A673 (cell line): Measurements from ENCODE around the gene TMED6. TPM values are rescaled to one million over a fixed set of nuclear protein-coding genes. Genes with fewer than 3 reads are reported as not detected.
"Not testable (repeated sequence)": the region's sequence is repeated elsewhere in the genome, so short reads cannot be mapped to it uniquely, and the experiment has no call there.

Experiments used
- BruUV-seq: library from RNA; stranded (reverse); fragments of 400-500 nt; replicated peaks from 2 replicates; lab custom pipeline; 2021; lab: Mats Ljungman, UMichigan
- CTCF ChIA-PET: fragments of 300-600 bp; sonication (Branson Sonifier 250); formaldehyde crosslinking; loops from one replicate; lab custom pipeline; 2022; ENCODE audit warnings: antibody characterized with exemption; lab: Charles Lee
- POLR2A ChIA-PET: fragments of 300-600 bp; sonication (Branson Sonifier 250); formaldehyde crosslinking; loops from one replicate; lab custom pipeline; 2022; ENCODE audit warnings: antibody characterized with exemption; ENCODE audit not compliant: low non-redundant PET; lab: Charles Lee
- DNase-seq: peaks from one replicate; pipeline ENCODE4 v3.0.0-alpha.2; 2015; ENCODE audit warnings: low spot score
- H3K27ac ChIP-seq: fragments of 200-600 bp; sonication (generic); 2 replicates; pipeline ENCODE4 v1.5.1; 2016; ENCODE audit warnings: mixed run types, low read depth, mild to moderate bottlenecking, mixed read lengths, antibody characterized with exemption, low read length; ENCODE audit not compliant: poor library complexity, severe bottlenecking
- H3K27me3 ChIP-seq: fragments of 200-600 bp; sonication (generic); replicated peaks from 2 replicates; pipeline ENCODE4 v1.6.1; 2017; ENCODE audit warnings: mixed run types, low read depth, mild to moderate bottlenecking, mixed read lengths, antibody characterized with exemption, low read length; ENCODE audit not compliant: insufficient read depth, poor library complexity
- H3K36me3 ChIP-seq: fragments of 200-600 bp; sonication (generic); 2 replicates; pipeline ENCODE4 v1.6.1; 2016; ENCODE audit warnings: mixed run types, mild to moderate bottlenecking, mixed read lengths, antibody characterized with exemption, low read length; ENCODE audit not compliant: insufficient read depth, poor library complexity, severe bottlenecking
- H3K4me1 ChIP-seq: fragments of 200-600 bp; sonication (generic); 2 replicates; pipeline ENCODE4 v1.6.1; 2017; ENCODE audit warnings: mixed run types, mild to moderate bottlenecking, mixed read lengths, antibody characterized with exemption, low read length; ENCODE audit not compliant: insufficient read depth, poor library complexity, severe bottlenecking
- H3K4me3 ChIP-seq: fragments of 200-600 bp; sonication (generic); 2 replicates; pipeline ENCODE4 v1.5.1; 2016; ENCODE audit warnings: low read depth, mixed run types, mild to moderate bottlenecking, mixed read lengths, low read length; ENCODE audit not compliant: poor library complexity, severe bottlenecking
- H3K9me3 ChIP-seq: fragments of 200-600 bp; sonication (generic); 2 replicates; pipeline ENCODE4 v1.6.1; 2016; ENCODE audit warnings: mixed run types, low read depth, mild to moderate bottlenecking, mixed read lengths, antibody characterized with exemption, low read length; ENCODE audit not compliant: poor library complexity, severe bottlenecking
- EZH2 ChIP-seq: fragments of 200-600 bp; sonication (generic); IDR thresholded peaks from 2 replicates; pipeline ENCODE4 v1.6.1; 2017; ENCODE audit warnings: borderline replicate concordance, low read depth, mild to moderate bottlenecking, mixed read lengths, antibody characterized with exemption, low read length; ENCODE audit not compliant: poor library complexity, severe bottlenecking
- intact Hi-C: fragments of 100-400 bp; cut with micrococcal nuclease; formaldehyde crosslinking; loops from one replicate; pipeline ENCODE4 v1.10.0; 2022; ENCODE audit not compliant: unreplicated experiment
- total RNA-seq: library from RNA; stranded (reverse); gene quantifications from 2 replicates; pipeline ENCODE4 v1.2.3, GENCODE V29; 2021
- TF ChIP-seq, protein P1 (sequence below): fragments of 300-800, 200-600 bp; sonication (generic); conservative IDR thresholded peaks from 2 replicates; pipeline ENCODE4 v1.5.1; 2017; ENCODE audit warnings: low read depth, mild to moderate bottlenecking, antibody characterized with exemption, low read length, moderate library complexity, mixed read lengths

TMED6 gene
- total RNA-seq, 1 experiment from 2014 or later = 1.8 TPM

DNA sequence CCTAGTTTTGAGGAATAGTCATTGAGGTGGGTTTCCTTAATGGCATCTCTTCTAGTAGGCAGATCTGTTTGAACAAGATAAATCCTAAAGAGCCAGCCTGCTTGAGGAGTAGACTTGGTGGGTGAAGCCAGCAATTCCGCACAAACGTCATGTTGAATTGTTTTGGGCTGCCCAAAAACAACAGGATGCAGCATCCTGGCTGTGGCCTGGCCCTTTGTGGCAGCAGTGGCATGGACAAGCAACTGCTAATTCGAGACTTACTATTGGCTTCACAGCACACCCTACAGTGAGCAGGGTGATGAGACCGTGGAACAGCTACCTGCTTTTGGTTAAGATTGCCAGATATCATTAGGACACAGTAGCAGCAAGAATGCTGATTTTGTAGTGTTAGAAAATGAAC, 49.7 kb downstream of the TMED6 start:
- DNase-seq = no peak
- intact Hi-C loops = no loop called here
- ChIA-PET CTCF (no interaction called here), POLR2A (no interaction called here)
- Histone ChIP-seq H3K27me3 (no peaks in the 10 kb centered on the region), H3K4me3 (no peak overlapping the region), H3K9me3 (no peaks in the 10 kb centered on the region), H3K27ac (no peak overlapping the region), H3K4me1 (no peaks in the 10 kb centered on the region), H3K36me3 (peaks cover 28% of the 10 kb centered on the region)
- TF ChIP-seq EZH2 = no peak
- TF ChIP-seq, protein P1, sequence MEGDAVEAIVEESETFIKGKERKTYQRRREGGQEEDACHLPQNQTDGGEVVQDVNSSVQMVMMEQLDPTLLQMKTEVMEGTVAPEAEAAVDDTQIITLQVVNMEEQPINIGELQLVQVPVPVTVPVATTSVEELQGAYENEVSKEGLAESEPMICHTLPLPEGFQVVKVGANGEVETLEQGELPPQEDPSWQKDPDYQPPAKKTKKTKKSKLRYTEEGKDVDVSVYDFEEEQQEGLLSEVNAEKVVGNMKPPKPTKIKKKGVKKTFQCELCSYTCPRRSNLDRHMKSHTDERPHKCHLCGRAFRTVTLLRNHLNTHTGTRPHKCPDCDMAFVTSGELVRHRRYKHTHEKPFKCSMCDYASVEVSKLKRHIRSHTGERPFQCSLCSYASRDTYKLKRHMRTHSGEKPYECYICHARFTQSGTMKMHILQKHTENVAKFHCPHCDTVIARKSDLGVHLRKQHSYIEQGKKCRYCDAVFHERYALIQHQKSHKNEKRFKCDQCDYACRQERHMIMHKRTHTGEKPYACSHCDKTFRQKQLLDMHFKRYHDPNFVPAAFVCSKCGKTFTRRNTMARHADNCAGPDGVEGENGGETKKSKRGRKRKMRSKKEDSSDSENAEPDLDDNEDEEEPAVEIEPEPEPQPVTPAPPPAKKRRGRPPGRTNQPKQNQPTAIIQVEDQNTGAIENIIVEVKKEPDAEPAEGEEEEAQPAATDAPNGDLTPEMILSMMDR = no peak
- BruUV-seq = TSS peak; percentile 17

DNA sequence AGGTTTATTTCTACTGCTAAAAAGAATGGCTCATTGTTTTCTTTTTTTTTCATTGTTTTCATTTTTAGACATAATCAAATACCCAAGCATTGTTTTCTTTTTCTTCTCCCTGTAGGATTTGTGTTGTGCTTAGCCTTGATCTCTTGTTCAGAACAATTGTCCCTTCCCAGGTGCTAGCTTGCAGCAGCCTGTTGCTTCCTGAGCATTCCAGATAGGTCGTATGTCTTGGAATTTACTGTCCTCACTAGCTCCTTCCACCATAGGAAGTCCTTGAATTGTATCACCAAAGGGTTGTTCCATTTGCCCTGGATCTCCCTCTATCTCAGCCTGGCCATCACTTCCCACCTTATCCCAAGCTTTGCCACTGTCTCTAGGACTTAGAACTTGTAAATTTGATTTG, 50.4 kb downstream of the TMED6 start:
- TF ChIP-seq, protein P1 = no peak
- TF ChIP-seq EZH2 = no peak
- Histone ChIP-seq H3K36me3 (peaks cover 28% of the 10 kb centered on the region), H3K4me3 (no peak overlapping the region), H3K9me3 (no peaks in the 10 kb centered on the region), H3K27ac (no peak overlapping the region), H3K4me1 (no peaks in the 10 kb centered on the region), H3K27me3 (no peaks in the 10 kb centered on the region)
- no TSS peak for BruUV-seq
- ChIA-PET POLR2A (no interaction called here), CTCF (no interaction called here)
- intact Hi-C loops = no loop called here
- no peak for DNase-seq

DNA sequence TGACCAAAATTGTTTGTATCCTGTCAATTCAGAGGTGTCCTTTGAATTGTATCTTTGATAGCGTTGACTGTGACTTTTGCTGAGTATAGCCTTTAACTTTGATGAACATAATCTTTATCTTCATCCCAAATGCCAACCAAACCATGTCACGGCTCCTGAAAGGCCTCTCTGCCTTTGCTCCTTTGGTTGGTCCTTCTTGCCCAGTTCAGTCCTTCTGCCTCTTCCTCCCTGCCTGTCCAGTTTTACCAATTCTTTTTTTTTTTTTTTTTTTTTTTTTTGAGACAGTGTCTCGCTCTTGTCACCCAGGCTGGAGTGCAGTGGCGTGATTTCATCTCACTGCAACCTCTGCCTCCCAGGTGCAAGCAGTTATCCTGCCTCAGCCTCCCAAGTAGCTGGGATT, 53.3 kb downstream of the TMED6 start:
- intact Hi-C loops = no loop called here
- TF ChIP-seq, protein P1 = no peak
- no peak for TF ChIP-seq EZH2

DNA sequence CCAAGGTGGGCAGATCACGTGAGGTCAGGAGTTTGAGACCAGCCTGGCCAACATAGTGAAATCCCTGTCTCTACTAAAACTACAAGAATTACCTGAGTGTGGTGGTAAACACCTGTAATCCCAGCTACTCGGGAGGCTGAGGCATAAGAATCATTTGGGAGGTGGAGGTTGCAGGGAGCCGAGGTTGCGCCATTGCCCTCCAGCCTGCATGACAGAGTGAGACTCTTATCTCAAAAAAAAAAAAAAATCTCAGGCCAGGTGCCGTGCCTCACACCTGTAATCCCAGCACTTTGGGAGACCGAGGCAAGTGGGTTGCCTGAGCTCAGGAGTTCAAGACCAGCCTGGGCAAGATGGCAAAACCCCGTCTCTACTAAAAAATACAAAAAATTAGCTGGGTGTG, 54.8 kb downstream of the TMED6 start:
- CTCF ChIA-PET, H3K4me1 ChIP-seq, intact Hi-C loops, H3K9me3 ChIP-seq, DNase-seq, H3K4me3 ChIP-seq, BruUV-seq, POLR2A ChIA-PET, H3K27me3 ChIP-seq, H3K27ac ChIP-seq: not testable (repeated sequence)
- H3K36me3 ChIP-seq = peaks cover 20% of the 10 kb centered on the region

More for the DNA sequence above, 53.3 kb downstream of the TMED6 start:
- POLR2A ChIA-PET = no interaction called here
- Histone ChIP-seq H3K27ac (peak overlapping the region; percentile 16), H3K27me3 (no peaks in the 10 kb centered on the region), H3K9me3 (no peaks in the 10 kb centered on the region), H3K36me3 (peaks cover 20% of the 10 kb centered on the region), H3K4me1 (no peaks in the 10 kb centered on the region), H3K4me3 (no peak overlapping the region)
- no peak for DNase-seq
- no TSS peak for BruUV-seq
- CTCF ChIA-PET = no interaction called here
